GM19328 (cell line): ENCODE data around the gene MTCH1.

Experiments
- ATAC-seq: cut with Tn5 transposase; IDR thresholded peaks from one replicate; pipeline ENCODE4 v1.9.1; 2021; ENCODE audit warnings: mild to moderate bottlenecking, moderate library complexity; ENCODE audit not compliant: unreplicated experiment

The MTCH1 gene

DNA sequence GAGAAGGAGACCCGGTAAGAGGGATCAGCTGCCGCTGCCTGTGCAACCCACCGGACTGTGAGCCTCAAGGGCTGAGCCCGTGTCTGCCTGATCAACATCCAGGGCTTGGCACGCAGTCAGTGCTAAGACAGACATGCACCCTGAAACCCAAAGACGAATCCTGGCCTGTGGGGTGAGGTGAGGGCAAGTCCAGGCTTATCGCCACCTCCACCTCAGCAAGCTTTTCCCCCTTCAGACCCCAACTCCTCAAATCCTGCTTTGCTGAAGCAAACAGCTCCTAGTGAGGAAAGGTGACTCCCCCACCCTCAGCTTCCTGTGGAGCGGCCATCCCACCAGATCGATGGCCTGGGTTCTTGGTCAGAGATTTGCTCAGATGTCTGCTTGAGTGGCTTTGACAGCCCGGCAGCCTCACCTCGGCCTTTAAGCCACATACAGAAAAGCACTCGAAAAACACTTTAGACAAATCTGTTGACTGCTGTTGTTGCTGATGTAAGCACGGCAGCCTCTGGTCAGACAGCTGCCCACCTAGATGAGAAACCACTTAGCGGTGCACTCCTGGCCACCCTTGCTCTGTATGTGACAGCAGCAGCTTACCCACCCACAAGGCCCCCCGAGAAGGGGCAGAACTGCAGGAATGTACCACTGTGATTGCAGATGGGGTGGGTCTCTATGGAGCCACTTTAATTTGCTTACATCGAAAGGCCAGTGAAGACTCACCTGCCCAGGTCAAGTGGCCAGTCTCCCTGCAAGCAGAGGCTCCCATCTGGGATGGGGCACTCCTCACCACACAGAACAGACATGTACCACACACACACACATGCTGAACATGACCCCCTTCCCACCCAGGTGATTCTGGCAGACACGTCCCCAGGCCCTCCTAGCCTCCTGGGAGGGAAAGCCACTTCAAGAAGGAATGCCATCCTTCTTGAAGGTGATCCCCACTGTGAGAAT, 14.8 kb downstream of the MTCH1 start:
- no peak for ATAC-seq

DNA sequence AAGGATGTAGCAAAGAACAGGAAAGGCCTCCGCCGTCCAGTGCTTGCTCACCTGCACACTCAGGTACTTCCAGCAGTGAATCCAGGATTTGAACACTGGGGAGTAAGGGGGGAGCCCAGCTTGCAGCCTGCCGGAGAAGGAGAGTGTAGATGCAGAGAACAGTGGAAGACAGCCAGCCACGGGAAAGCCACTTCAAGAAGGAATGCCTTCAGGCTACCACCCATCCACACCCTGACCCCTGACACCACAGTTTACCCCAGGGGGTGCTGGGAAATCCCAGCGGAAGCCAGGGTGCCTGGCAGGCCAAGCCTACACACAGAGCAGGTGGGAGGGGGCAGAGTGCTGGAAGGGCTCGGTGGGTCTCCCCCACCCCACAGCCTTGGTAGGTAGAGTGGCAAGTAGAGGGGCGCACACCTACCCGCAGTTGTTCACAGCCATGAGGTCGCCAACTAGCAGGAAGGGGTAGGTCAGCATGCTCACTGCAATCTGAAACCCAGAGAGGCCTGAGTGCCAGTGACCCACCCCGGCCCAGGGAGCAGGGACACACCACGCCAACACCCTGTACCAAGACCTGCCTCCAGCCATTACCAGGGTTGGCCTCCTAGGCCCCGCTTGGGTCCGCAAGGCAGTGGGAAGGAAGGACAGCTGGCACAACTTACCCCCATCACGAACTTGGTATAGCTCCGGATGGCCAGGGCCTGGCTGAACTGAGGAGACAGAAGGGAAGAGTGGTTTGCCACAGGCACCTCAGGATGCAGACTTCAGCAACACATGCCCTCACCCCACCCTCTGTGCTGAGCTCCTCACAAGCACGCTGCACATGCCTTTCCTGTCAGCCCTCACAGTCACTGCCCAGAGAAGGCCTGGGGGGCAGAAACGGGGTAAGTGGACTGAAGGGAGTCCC, 15.8 kb downstream of the MTCH1 start:
- ATAC-seq: no peak

DNA sequence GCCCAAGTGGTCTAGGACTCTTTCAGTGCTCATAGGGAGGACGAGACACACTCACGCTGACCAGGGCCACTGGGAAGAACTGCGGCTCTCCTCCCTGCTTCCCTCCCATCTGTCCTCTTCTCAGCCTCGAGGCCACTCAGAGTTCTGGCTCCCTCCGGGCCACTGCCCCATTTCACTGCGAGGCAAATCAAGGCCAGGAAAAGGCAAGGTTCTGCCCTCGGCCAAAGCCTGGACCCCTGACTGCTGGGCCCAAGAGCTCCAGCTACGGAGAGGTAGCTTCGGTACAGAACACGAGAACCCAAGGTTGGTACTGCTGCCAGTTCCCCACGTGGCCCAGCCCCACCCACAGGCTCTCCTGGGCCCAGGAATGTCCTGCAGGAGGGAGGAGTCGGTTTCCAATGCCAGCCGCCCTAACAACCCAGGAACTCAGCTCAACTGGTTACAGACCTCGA, 16.7 kb downstream of the MTCH1 start:
- ATAC-seq: no peak

DNA sequence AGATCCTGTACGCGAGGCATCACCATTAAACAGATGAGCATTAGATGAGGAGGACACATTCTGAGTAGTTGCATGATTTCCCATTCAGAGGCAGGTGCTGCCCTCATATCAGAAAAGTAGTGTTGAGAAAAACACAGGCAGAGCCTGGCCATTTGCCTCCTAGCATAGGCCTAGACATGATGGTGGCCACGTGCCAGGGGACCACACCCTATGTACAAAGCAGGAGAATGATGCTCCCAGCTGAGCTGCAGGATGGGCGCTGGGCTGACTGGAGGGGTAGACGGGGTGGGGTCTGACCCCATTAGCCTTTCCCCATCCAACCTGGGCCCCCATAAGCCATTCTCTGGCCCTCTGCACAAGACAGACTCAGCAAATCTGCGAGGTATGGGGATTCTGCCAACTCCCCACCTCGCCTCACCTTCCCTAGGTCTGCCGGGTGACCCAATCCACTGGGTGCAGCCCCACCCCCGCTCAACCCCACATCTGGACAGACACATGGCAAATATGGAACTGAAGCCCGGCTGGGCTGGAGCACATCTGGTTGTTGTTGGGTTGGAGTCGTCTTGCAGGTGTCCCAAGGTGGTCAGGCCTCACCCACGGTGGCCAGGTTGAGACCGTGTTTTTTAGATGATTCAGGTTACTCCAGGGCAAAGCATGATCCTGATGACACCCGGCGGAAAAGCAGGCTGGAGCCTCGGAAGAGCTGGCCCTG, 17.6 kb downstream of the MTCH1 start:
- no peak for ATAC-seq

DNA sequence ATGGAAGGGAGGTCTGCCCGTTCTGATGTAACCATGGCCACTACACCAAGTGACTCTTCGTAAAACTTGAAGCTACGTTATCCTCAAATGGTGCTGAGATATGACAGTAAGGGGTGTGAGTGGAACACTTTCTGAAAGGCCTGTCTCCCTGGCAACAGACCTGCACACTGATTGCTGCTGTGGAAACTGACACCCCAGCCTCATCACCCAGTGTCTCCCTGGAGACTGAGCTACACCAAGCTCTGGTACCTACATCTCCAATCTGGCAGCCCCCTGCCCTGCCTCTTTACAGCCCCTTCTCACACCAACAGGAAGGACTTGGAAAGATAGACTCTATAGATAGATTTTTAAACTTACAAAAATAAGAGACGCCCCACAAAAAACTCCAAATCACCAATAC, 18.2 kb downstream of the MTCH1 start:
- no peak for ATAC-seq

DNA sequence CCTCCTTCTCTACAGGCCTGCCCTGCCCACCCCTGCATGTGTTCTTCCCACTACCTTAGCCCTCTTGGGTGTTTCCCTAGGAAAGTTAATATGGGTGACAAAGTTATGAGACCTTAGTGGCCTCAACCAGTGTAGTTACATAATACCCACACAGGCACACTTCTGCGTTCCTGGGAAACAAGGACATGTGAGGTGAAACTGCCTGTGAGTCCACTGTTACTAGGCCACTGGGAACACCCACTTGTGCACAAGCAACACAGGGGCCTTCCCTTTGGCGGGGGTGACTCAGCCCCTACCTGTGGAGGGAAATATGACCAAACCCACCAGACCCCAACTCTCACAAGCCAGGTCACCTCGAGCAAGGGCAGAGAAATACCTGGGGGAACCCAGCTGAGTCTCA, 18.7 kb downstream of the MTCH1 start:
- ATAC-seq: no peak

DNA sequence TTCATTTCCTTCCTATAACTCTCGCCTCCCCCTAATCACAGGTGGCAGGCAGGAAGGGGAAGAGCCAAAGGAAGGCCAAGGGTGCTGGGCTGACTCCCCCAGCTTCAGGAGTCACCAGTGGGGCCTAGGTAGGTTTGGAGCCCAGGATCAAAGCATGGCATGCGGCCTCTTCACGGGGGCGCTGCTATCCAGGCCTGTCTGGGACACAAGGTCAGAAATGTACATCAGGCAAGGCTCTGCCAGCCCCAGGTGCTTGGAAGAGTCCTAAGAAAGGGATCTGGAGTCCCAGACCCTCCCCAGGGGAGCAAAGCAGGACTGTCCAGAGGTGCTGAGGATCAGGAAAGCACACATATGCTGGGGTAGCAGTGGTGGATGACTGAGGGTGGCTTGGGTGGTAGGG, 21.1 kb downstream of the MTCH1 start:
- ATAC-seq: no peak

DNA sequence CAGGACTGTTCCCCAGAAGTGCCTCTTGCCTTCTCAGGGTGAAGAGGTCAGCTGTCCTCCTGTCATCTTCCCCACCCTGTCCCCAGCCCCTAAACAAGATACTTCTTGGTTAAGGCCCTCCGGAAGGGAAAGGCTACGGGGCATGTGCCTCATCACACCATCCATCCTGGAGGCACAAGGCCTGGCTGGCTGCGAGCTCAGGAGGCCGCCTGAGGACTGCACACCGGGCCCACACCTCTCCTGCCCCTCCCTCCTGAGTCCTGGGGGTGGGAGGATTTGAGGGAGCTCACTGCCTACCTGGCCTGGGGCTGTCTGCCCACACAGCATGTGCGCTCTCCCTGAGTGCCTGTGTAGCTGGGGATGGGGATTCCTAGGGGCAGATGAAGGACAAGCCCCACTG, 21.6 kb downstream of the MTCH1 start:
- ATAC-seq: no peak

DNA sequence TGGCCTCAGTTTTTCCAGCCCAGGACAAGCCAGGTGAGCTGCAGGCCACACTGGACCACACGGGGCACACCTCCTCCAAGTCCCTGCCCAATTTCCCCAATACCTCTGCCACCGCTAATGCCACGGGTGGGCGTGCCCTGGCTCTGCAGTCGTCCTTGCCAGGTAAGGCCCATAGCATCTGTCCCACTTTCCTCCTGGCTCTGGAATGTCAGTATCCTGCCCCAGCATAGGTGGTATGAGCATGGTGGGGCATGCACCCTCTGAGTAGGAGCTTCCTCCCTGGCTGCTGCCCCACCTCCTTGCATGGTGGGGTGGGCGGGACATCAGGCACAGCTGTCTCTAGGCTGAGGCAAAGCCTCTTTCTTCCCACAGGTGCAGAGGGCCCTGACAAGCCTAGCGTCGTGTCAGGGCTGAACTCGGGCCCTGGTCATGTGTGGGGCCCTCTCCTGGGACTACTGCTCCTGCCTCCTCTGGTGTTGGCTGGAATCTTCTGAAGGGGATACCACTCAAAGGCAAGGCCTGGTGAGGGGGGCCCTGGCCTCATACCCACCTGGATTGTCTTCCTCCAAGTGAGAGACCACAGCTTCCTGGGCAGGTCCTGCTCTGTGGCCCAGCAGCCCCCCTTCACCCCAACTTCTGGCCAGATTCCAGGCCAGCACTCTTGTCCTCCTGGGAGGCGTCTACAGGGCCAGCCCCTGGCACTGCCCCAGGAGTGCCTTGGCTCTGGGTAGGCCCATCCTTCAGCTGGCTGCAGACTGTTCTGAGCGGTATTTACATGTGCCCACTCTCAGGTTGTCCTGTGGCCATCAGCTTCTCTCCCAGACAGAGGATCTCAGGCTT, 22.3 kb downstream of the MTCH1 start:
- no peak for ATAC-seq

DNA sequence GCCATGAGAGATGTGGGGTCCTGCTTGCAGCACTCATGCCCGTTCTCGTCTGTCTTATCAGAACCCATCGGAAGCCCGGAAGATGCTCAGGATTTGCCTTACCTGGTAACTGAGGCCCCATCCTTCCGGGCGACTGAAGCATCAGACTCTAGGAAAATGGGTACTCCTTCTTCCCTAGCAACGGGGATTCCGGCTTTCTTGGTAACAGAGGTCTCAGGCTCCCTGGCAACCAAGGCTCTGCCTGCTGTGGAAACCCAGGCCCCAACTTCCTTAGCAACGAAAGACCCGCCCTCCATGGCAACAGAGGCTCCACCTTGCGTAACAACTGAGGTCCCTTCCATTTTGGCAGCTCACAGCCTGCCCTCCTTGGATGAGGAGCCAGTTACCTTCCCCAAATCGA, 23.1 kb downstream of the MTCH1 start:
- no peak for ATAC-seq

DNA sequence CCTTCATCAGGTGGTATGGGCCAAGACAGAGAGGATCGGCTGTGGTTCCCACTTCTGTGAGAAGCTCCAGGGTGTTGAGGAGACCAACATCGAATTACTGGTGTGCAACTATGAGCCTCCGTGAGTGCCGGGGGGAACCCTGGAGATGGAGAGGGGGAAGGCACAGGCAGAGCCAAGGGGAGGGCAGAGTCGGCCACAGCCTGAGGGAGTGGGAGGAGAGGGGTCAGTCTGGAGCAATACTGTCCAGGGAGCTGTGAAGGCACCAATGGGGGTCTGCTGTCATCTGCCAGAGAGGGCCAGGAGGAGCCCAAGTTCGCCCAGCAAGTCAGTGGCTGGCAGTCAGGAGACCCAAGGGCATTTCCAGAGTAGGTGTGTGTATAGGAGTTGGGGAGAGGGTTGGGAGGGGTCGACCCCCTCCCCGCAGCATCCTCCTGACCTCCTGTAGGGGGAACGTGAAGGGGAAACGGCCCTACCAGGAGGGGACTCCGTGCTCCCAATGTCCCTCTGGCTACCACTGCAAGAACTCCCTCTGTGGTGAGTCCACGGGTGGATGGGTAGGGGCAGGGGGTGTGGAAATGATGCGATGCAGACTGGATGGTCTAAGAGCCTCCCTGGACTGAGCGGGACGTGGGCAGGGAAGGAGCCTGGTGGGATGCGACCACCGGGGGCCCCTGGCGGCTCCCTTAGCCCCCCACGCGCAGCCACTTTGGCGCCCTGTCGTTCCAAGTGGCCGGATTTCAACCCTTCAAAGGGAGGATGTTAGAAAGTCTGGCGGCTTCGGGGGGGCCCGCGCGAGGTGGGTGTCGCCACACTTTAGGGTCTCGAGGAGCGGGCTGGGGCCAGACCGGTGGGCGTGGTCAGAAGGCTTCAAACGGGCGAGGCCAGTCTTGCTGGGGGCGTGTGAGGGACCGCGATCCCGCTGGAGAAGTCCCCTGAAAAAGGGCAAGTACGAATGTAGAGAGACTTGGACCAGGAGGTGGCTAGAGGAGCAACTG, 24.3 kb downstream of the MTCH1 start:
- ATAC-seq: no peak

DNA sequence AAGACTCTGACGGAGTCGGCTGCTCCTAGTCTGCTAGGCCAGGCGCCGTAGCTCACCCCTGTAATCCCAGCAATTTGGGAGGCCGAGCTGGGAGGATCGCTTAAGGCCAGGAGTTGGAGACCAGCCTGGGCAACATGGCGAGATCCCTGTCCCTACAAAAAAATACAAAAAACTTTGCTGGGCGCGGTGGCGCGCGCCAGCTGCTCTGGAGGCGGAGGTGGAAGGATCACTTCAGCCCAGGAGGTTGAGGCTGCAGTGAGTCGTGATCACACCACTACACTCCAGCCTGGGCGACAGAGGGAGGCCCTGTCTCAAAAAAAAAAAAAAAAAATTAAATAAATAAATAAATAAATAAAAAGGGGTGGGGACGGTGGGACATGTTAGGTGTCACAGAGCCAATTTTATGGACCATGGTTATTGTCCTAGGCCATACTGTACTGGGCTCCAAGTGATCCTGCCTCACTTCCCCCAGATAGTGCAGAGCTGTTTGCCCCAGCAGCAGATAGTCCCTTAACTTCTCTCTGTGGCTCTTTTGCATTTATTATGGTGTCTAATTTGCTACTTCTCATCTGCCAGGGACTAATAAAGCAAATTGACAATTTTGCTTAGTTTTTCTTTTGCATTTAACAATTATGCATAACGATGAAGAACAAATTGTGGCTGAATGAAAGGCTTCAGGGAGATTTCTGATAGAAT, 26.3 kb downstream of the MTCH1 start:
- no peak for ATAC-seq

DNA sequence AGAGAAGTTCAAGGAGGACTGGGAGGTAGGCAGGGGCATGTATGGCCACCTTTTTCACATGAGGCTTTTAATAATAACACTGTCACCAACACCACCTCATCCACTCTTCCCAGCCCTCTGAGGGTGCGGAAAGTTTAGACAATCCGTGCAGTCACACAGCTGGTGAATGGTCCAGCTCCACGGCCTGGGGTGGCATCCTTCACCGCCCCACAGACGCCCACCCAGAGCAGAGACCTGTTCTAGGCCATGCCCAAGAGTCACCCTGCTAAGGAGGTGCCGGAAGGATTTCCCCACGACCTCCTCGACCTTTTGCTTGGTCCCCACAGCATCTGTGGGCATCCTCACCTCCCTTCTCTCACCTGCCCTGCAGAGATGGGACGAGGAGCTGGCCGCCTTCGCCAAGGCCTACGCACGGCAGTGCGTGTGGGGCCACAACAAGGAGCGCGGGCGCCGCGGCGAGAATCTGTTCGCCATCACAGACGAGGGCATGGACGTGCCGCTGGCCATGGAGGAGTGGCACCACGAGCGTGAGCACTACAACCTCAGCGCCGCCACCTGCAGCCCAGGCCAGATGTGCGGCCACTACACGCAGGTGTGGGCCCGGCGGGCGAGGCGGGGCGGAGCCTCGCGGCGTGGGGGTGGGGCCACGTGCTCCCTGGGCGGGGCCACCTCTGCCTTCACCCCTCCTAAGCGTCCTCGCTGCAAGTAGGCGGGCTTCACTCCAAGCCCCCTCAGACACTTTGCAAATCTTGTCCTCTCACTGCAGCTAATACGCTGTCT, 27.0 kb downstream of the MTCH1 start:
- ATAC-seq: no peak

DNA sequence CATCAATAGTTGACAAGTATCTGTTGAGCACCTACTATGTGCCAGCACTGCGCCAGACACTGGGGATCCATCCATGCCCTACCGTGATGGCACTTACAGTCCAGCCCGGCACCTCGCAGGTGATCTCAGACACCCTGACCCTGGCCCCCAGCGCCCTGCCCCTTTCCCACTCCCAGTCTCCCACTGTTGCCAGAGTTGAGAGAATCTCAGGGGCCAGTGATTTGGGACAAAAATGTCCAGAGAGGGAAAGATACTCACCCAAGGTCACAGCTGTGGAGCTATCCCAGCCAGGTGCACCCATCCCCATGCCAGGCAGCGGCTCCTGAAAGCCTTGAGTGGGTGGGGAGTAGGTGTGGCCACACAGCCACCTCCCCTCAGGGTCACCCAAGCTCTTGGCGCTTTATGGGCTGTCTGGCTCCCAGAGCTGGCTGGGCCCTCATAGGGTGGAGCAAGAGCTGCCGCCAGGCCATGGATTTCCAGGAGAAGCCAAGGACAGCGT, 28.2 kb downstream of the MTCH1 start:
- ATAC-seq: no peak

DNA sequence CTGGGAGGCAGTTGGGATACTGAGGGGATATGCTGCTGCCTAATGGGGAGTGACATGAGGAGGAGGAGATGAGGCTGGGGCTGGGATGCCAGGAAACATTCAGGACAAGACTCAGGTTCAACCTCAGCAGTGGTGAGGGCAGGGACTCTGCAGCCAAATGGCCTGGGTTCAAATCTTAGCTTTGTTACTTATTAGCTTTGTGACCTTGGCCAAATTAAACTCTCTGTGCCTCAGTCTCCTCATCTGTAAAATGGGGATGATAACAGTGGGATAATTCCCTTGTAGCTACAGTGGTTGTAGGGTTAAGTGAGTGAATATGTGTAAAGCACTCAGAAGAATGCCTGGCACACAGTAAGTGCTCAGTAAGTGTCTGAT, 29.6 kb downstream of the MTCH1 start:
- ATAC-seq: no peak

DNA sequence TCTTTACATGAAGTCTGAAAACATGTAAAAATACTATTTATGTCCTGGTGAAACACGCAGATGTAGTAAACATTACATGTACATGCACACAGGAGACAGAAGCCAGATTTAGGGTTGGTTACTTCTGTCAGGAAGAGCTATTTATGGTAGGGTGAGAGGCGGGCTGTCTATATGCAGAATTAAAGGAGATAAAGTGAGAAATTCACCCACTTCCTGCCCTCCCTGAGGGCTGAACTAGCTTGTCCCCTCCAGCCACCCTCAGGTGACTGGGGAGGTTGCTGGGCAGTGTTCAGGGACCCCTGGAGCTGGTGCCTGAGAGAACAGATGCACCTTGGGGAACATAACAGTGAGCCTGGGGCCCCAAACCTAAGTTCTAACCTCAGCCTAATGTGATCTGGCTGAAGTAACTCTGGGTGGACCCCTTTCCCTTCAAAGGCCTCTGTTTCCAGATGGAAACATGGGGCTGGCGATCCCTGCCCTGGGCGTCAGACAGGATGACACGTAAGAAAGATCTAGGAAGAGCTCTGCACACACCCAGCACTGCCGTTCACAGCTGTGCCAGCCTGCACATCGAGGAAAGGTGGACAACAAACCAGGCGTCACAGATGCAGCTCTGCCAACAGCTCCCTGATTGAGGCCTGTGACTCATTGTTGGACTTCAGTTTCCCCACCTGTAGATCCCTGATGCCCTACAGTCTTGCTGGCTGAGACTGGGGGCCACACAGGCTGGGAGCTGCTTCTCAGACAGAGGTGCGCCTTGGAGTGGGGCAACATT, 30.1 kb downstream of the MTCH1 start:
- ATAC-seq: no peak

DNA sequence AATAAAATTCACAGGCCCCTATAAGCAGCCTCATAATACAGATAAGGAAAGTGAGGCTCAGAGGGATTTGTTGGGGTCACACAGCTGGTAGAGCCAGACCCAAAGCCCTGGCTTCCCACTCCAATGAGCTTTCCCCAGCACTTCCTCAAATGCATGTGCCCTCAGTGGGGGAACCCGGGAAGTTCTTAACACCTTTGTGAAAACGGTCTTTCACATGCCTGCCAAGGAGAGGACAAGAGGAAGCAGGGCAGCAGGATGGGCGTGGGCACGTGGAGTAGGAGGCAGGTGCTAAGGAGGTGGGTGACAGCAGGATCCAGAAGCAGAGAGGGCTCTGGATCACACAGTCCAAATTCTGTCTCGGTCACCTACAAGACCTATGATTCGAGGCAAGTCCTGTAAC, 30.9 kb downstream of the MTCH1 start:
- ATAC-seq: no peak
